KG1 (cell line): ENCODE data around the gene P2RX4.
"Not testable (repeated sequence)": the region's sequence is repeated elsewhere in the genome, so short reads cannot be mapped to it uniquely, and the experiment has no call there.

Source experiments
- DNase-seq: peaks from one replicate; lab custom pipeline; 2025; lab: John Stamatoyannopoulos, UW

Gene P2RX4

DNA sequence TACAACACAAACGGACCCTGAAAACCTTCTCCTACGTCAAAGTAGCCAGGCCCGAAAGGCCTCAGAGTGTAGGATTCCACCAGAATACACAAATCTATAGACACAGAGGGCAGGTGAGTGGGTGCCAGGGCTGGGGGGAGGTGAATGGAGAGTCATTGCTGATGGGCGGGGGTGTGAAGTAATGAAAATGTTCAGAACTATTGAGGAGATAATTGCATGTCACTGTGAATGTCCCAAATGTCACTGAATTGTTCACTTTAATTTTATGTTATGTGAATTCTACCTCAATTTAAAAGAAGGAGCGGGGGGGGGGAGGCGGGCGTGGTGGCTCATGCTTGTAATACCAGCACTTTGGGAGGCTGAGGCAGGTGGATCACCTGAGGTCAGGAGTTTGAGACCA lies 36.0 kb downstream of the P2RX4 start:
- DNase-seq, result no peak

DNA sequence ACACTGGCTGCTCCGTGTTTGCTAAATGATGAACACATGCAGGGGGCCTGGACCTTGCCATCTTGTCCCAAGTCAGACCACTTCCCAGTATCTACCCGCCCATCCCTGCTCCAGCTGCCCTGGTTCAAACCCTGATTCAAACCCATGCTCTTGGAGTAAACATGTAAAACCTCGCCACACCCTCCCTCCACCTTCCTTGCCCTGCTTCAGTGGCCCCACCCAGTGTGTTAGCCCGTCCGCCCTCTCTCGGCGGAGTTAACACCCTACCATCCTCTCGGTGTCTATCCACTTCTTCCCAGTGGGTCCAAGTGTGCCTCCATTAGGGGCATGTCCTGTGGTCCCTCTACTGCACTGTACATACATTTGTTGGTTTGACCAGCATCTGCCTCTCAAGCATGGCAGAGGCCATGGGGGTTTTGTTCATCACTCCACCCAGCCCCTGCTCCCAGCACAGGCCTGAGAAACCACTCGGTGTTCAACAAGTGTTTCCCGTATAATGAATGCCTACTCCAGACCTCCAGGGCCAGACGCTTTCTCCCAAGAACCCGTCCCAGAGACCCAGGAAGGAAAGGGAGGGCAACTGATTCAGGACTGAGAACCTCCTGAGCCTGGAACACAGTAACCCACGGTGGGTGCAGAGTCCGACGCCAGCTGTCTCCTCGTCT lies 37.1 kb downstream of the P2RX4 start:
- DNase-seq, result no peak

DNA sequence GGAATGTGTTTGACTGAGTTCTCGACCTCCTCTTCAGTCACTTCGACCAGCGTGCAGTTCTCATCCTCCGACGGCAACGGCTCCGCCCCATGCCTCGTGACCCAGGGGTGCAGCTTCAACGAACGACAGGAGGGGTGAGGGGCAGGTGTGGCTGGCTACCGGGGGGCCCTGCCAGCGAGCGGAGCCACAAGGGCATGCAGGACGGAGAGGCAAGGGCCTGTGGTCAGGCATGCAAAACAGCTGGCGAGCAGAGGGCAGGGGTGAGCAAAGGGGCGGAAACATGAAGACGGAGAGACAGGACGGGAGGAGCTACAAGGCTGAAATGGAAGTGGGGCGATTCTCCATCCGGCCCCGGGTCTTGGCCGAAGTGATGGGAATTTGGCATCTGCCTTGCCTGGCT lies 38.7 kb downstream of the P2RX4 start:
- no peak for DNase-seq

DNA sequence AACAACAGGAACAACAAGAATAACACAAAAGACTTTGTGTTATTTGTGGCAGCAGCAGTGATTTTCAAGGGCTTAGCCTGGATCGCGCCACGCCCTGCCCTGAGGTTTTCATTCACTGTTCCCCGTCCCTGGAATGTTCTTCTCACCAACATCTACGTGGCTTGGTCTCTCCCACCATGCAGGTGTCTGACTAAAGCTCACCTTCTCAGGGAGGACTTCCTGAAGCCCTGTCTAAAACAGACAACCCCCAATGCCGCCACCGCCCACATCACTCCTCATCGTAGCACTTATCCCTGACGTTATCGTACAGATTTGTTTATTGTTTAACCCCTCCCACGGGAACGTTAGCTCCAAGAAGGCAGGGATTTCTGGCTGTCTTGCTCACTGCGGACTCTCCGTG lies 40.4 kb downstream of the P2RX4 start:
- DNase-seq, result no peak

DNA sequence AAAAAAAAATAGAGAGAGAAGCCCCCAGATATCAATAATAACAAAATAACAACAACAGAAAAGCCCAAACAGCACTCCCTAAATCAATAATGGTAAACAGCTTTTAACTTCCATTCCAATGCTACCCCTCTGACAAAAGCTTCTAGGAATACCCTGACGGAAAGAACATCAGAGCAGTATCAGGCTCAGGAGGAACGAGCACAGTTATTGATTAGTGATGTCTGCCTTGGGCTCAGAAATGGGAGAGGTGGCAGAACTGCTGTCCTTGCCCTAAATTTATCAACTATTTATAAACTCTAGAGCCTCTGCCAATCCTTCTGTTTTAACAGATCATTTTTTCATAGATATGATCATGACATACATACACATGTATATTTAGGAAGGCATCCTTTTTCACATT lies 41.9 kb downstream of the P2RX4 start:
- DNase-seq, result no peak

DNA sequence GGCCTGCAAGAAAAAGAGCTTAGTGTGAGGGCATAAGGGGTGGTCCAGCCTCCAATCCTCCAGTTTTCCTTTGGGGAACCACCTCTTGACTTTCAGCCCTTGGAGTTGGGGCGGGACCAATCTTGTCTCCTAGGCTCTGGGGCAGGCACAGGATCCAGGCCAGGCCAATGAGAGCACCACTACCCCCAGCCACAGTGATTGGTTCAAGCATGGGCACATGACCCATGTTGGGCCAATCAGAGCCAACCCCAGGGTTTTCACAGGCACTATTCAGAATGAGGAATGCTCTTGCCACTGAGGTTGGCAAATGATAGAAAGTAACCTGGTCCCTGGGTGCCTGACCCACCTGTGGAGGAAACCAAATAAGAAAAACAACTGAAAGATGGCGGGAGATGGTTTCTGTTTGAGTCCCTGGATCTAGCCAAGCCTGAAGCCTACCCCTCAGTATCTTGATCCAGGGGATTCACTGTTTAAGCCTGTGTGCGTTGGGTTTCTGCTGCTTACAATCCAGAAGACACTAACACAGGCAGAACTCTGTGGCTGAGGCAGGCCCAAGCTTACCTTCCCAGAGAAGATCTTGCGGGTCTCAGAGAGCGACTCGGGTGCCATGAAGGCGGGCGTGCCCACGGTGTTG lies 42.9 kb downstream of the P2RX4 start:
- DNase-seq, result no peak

DNA sequence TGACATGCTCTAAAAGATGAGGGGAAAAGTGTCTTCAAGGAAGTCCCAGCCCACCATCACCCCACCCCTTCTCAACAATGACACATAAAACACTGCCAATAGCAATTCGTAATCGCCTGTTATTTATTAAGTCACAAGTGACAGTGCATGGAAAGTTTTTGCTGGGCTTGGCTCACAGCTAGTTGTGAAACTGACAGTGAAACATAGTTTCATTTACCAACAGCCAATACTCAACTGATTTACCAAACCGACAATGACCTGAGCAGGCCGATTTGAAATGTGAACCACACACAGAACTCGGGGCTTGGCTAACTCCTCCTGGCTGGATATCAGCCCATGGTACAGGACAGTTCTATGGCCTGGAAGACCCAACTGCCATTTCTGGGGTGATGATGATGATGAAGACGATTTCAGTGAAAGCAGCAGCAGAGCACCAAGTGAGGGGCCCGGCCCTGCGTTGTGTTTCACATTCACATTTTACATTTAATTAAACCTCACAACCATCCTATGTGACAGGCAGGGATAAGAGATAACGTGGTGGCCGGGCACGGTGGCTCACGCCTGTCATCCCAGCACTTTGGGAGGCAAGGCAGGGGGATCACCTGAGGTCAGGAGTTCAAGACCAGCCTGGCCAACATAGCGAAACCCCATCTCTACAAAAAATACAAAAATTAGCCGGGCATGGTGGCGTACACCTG lies 43.9 kb downstream of the P2RX4 start:
- DNase-seq, result no peak

DNA sequence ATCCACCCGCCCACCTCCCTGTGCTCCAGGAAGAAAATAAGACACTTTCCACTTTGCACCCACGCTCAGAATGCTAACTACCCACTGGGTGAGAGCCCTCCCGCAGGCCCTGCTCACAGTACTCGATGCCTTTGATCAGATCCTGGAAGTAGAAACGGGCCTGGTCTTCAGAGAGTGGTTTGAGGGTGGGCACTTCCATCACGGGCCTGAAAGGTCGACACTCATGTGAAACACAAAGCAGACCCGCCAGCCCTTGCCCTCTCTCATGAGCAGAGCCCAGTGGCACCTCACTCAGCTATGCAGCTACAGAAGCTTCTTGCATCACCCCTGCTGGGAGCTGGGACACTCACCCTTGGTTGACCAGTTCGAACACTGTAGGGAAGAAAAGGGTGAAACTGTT lies 45.5 kb downstream of the P2RX4 start:
- DNase-seq, result no peak

DNA sequence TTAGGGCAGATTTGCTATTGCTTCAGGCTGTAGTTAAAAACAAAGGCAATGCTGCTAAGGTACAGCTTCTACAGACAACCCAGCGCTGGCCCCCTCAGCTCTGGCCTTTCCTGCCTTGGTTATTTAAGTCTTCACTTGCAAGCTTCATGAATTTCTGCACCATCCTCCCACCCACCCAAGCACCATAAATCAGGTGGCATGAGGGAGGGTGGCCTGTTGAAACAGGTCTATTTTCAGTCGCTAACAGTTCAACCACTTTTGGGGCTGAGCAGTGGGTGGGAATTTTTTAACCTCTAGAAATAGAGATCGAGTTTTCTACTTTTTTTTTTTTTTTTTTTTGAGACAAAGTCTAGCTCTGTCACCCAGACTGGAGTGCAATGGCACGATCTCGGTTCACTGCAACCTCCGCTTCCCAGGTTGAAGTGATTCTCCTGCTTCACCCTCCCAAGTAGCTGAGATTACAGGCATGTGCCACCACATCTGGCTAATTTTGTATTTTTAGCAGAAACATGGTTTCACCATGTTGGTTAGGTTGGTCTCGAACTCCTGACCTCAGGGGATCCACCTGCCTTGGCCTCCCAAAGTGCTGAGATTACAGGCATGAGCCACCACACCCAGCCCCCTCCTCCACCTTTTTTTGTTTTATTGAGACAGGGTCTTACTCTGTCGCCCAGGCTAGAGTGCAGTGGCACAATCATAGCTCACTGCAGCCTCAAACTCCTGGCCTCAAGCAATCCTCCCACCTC lies 47.9 kb downstream of the P2RX4 start:
- DNase-seq, result not testable (repeated sequence)

DNA sequence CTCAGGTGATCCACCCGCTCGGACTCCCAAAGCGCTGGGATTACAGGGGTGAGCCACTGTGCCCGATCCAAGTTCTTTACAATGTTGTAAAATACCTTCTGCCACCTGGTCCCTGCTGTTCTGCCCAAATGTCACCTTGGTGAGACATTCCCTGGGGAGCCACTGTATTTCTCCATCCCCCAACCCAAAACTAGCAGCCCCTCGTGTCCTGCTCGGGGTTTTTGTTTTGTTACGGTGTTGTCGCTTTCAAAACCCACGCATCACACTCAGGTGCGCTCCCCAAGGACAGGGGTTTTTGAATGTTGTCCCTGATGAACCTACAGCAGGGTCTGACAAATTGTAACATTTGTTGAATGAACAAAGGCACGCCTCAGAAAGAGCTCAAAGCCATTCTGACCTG lies 49.1 kb downstream of the P2RX4 start:
- DNase-seq, result no peak

DNA sequence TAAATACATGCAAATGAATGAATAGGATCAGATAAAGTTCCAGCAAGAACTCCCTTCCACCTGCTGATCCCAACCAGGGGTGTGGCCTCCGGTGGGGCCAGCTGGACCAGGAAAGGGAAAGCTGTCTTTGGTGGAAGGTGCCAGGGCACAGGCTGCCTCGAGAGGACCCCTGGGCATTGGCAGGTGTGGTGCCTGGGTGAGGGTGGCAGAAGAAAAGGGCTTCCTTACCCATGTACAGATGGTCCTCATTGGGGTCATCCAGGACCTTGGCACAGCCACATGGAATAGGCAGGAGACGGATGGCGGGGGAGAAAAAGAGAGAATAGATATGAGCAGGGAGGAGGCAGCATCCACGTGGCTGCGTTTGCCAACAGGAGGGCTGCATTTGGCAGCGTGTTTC lies 50.2 kb downstream of the P2RX4 start:
- DNase-seq, result no peak

DNA sequence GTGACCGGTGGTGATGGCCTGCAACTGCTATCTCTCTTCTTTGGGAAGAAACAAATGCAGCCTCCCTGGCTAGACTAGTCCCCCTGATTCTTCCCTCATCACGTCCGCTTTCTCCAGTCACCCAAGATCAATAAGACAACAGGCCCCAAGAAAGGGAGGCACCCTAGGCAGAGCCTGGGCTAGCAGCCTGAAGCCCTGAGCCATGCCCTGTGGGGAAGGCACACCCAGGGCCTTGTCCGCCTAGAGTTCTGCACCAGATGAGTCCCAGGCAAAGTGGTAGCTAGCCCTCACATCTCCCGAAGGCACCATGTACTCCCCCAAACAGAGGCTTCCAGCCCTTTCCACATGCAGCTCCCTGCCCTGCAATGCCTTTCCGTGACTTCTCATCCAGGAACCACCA lies 51.5 kb downstream of the P2RX4 start:
- no peak for DNase-seq

DNA sequence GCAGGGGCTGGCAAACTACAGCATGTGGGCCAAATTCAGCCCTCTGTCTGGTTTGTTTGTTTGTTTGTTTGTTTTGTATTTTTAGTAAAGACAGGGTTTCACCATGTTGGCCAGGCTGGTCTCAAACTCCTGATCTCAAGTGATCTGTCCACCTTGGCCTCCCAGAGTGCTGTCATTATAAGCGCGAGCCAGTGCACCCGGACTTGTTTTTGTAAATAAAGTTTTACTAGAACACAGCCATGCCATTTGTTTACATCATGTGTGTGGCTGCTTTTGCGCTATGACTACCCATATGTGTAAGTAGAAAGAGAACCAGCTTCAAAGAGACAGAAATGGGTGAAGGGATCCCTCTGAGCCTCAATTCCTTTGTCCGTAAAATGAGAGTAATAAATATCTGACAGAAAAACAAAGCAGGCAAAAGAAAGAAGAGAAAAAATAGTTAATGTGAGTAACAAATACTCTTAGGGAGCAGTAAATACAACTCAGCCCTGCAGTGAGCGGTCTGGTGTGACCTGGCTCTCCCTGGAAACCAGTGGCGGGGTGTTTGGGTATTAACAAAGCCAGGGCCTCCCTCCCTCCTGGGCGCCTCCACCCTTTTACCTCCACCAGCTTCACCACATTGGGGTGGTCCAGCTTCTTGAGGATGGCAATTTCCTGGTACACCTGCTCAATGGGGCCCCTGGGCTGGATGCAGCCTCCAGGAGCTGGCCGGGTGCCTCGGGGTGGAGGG lies 53.4 kb downstream of the P2RX4 start:
- DNase-seq, result no peak

DNA sequence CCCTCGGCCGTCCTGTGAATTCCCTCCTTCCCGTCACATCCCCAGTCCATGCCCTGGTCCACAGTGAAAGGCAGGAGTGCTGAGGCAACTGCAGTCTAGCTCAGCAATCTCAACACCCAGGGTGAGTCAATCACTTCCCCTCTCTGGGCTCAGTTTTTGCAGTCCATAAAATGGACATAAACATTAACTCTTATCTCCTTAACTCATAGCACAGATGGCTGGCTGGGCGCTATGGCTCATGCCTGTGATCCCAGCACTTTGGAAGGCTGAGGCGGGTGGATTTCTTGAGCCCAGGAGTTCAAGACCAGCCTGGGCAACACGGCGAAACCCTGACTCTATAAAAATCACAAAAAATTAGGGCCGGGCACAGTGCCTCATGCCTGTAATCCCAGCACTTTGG lies 54.2 kb downstream of the P2RX4 start:
- DNase-seq, result no peak

DNA sequence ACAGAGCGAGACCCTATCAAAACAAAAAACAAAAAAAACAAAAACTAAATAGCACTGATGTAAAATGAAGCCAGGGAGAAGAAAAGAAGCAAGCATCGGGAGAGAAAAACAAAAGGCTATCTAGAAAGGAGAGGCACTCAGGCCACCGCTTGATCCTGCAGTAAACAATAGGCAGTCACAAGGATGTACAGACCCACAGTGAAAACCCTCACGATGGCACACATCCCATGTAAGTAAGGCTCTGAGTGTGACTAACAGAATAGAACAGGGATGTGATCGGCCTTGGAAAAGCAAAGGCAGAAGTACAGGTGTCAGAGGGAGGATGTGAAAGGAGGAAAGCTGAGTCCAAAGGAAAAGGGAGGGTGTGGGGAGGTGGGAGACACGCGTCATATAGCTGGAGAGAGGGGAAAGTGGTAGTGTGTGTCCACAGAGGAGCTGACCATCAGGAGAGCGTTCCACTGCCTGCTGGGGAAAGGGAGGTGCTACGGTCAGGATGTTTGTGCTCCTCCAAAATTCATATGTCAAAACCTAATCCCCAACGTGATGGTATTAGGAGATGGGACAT lies 55.1 kb downstream of the P2RX4 start:
- DNase-seq, result no peak

DNA sequence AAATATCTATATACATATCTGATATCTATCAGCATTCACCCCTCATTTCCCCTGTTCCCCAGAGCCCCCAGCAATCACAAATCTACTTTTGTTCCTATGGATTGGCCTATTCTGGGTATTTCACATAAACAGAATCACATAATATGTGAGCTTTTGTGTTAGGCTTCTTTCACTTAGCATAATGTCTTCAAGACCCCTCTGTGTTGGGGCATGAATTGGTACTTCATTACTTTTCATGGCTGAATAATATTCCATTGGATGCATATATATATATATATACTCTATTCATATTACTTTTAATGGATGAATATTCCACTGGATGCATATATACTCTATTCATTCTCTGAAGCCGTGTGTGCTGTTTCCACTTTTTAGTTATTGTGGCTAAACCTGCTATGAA lies 57.9 kb downstream of the P2RX4 start:
- no peak for DNase-seq

DNA sequence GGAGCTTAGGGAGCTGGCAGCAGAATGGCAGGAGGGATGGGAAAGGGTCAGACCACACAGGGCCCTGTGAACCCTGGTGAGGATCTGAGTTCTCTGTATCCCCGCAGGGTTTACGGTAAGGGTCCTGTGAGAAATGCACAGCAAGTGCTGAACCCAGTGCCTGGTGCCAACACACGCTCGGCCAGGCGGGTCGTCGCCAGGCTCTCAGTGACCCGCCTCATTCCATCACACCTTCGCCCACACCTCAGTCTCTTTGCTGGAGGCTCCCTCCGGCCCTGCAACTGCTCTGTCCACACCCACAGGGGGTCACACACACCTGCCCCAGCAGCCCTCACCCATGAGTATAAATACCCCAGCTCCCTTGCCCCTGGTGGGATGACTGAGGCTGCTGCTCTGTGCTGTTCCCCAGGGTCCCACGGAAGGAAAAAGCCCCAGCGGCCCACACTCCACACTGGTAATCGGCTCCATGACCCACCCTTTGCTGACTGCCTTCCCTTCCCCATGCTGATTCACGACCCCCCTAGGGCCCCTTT lies 63.5 kb downstream of the P2RX4 start:
- DNase-seq, result no peak

DNA sequence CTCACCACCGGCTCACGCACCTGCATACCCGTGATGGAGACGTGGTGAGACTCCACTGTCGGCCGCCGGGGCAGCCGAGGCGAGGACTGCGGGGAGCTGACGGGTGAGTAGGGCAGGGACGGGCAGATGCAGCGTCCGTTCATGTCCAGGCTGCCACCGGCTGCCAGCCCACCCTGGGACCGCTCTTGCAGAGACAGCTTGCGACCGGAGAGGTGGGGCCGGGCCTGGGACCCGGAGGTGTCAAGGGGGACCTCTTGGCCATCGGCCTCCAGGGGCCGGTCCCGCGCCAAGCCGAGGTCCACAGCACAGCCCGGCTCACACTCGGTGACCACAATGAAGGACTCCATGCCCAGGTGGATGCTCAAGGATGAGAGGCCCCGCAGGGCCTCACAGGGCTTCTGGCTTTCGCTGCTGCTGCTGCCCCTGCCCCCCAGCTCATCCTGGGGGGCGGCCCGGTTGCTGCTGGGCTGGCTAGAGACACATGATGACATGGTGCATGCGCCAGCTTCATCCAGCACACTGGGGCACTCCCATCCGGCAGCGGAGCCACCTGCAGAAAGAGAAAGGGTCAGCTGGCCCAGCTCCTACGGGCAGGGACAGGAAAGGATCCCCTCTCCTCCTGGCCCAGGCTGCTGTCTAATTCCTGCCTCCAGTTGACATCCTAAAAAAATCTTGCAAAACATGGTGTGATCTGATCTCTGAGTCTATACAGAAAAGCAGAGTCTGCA lies 64.3 kb downstream of the P2RX4 start:
- DNase-seq, result no peak

DNA sequence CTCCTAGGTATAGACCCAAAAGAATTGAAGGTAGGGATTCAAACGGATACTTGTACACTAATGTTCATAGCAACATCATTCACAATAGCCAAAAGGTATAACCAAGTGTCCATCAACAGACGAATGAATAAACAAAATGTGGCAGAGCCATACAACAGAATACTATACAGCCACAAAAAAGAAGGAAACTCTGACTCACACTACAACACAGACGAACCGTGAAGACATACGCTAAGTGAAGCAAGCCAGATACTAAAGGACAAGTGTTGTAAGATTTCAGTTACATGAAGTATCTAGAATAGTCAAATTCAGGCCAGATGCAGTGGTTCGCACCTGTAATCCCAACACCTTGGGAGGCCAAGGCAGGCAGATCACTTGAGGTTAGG lies 67.4 kb downstream of the P2RX4 start:
- no peak for DNase-seq

DNA sequence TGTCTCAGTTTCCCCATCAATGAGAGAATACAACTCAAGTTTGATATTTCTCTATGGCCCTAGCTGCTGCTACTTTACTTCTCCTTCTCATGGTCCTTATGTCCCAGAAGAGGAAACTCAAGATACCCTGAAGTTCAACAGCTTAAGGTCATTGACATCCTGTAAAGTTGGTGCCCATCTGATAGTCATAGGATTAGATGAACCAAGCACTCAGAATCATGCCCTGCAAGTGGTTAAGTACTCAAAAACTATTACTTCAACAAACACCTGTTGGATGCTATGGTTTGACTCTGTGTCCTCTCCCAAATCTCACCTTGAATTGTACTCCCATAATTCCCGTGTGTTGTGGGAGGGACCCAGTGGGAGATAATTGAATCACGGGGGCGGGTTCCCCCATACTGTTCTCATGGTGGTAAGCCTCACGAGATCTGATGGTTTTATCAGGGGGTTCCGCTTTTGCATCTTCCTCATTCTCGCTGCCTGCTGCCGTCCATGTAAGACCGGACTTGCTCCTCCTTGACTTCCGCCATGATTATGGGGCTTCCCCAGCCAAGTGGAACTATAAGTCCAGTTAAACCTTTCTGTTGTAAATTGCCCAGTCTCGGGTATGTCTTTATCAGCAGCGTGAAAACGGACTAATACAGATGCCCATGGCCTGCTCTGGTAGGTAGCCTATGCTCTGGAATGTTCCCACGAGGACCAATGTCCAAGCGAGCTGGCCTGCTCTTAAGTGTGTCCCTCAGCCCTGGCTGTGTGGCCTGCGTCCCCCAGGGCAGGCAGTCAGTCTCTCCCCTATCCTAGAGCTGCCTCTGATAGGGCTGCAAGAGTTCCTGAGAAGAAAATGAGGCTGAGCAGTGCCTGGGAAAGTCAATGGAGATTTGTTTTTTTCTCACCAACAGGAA lies 68.5 kb downstream of the P2RX4 start:
- DNase-seq, result no peak
